GM06990 (cell line): ENCODE data around the gene KCNK18.

Experiments
- DNase-seq: peaks from one replicate; pipeline ENCODE4 v3.0.0-alpha.2; 2011; ENCODE audit not compliant: insufficient read length; ENCODE audit errors: extremely low read depth
- H3K27me3 ChIP-seq: replicated peaks from 2 replicates; pipeline ENCODE4 v1.6.0; 2011; ENCODE audit warnings: low read length; ENCODE audit not compliant: control insufficient read depth, insufficient read depth
- H3K36me3 ChIP-seq: 2 replicates; pipeline ENCODE4 v1.5.1; 2011; ENCODE audit warnings: low read length; ENCODE audit not compliant: control insufficient read depth, insufficient read depth
- H3K4me3 ChIP-seq: replicated peaks from 2 replicates; pipeline ENCODE4 v1.5.1; 2011; ENCODE audit warnings: low read depth, mild to moderate bottlenecking, control low read depth, low read length
- CTCF ChIP-seq: IDR thresholded peaks from 2 replicates; pipeline ENCODE4 v1.5.1; 2011; ENCODE audit warnings: low read length, control low read depth, mild to moderate bottlenecking, inconsistent platforms; ENCODE audit not compliant: insufficient read depth, poor library complexity, severe bottlenecking

KCNK18 gene

GRCh38 chr10:117186832-117187615, 10.3 kb upstream of the KCNK18 start:
- DNase-seq: no peak
- TF ChIP-seq CTCF: no peak

GRCh38 chr10:117188371-117188770, 8.9 kb upstream of the KCNK18 start:
- Histone ChIP-seq H3K27me3 (no peaks in the 10 kb centered on the region), H3K4me3 (no peak overlapping the region), H3K36me3 (no peaks in the 10 kb centered on the region)
- DNase-seq: no peak
- TF ChIP-seq CTCF: no peak

More at GRCh38 chr10:117186832-117187615, 10.3 kb upstream of the KCNK18 start:
- Histone ChIP-seq H3K27me3 (no peaks in the 10 kb centered on the region; the same call in 1 of the 2 replicates), H3K4me3 (no peak overlapping the region), H3K36me3 (no peaks in the 10 kb centered on the region)

- no peaks in the 10 kb centered on the region for H3K27me3 ChIP-seq
- TF ChIP-seq CTCF: no peak
- DNase-seq: no peak
- no peaks in the 10 kb centered on the region for H3K36me3 ChIP-seq
- no peak overlapping the region for H3K4me3 ChIP-seq
Measured at GRCh38 chr10:117189557-117189956, 7.7 kb upstream of the KCNK18 start.

GRCh38 chr10:117198088-117198487, 799 bp downstream of the KCNK18 start:
- TF ChIP-seq CTCF: no peak
- no peaks in the 10 kb centered on the region for H3K36me3 ChIP-seq
- no peak for DNase-seq
- no peaks in the 10 kb centered on the region for H3K27me3 ChIP-seq
- no peak overlapping the region for H3K4me3 ChIP-seq

GRCh38 chr10:117201826-117202225, 4.5 kb downstream of the KCNK18 start:
- Histone ChIP-seq H3K36me3 (no peaks in the 10 kb centered on the region), H3K4me3 (no peak overlapping the region), H3K27me3 (no peaks in the 10 kb centered on the region)
- no peak for DNase-seq
- TF ChIP-seq CTCF: no peak
